ENCODE measurements around the gene NAIF1. TPM values are rescaled to one million over a fixed set of nuclear protein-coding genes. Genes with fewer than 3 reads are reported as not detected.

NAIF1 gene
- total RNA-seq, 1 experiment from 2014 or later, result 8.5 TPM

DNA sequence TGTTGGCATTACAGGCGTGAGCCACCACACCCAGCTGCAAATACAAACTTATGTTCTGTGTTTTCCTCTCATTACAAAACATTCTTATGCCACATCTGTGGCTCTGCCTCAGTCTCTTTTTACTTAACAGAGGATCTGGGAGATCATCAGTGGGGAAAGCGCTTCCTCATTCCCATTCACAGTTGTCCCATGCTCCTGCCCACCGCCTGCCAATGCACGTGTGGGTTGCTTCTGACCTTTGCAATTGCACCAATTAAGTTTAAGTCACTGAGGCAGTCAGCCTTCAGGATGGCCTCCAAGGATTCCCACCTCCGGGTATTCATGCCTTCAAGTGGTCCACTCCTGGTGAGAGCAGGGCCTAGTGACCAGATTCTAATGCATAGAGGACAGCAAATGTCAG is 51.4 kb downstream of the NAIF1 start:
- CTCF ChIA-PET, result no interaction called here
- DNase-seq, result no peak
- no peaks in the 10 kb centered on the region for H3K9me3 ChIP-seq
- no peak overlapping the region for H3K4me3 Mint-ChIP-seq (ENCODE audit: unreplicated experiment)
- H3K4me1 Mint-ChIP-seq (ENCODE audit: low read depth, unreplicated experiment), result no peaks in the 10 kb centered on the region
- no peak overlapping the region for H3K27ac Mint-ChIP-seq (ENCODE audit: unreplicated experiment)
- no peaks in the 10 kb centered on the region for H3K36me3 ChIP-seq (ENCODE audit: control insufficient read depth, insufficient read depth, low read length)
- H3K9me3 Mint-ChIP-seq (ENCODE audit: unreplicated experiment), result no peaks in the 10 kb centered on the region
- no peaks in the 10 kb centered on the region for H3K4me1 ChIP-seq
- H3K27me3 ChIP-seq (replicated peaks; ENCODE audit: control insufficient read depth, insufficient read depth, low read length), result no peaks in the 10 kb centered on the region
- H3K36me3 Mint-ChIP-seq (ENCODE audit: insufficient read depth, unreplicated experiment), result no peaks in the 10 kb centered on the region
- H3K4me3 ChIP-seq (ENCODE audit: low read depth, low read length), result no peak overlapping the region
- intact Hi-C loops (cut with micrococcal nuclease; ENCODE audit: unreplicated experiment), result no loop called here
- no TSS peak for BruUV-seq (replicated peaks)
- POLR2A ChIA-PET, result no interaction called here
- TF ChIP-seq, protein P1, sequence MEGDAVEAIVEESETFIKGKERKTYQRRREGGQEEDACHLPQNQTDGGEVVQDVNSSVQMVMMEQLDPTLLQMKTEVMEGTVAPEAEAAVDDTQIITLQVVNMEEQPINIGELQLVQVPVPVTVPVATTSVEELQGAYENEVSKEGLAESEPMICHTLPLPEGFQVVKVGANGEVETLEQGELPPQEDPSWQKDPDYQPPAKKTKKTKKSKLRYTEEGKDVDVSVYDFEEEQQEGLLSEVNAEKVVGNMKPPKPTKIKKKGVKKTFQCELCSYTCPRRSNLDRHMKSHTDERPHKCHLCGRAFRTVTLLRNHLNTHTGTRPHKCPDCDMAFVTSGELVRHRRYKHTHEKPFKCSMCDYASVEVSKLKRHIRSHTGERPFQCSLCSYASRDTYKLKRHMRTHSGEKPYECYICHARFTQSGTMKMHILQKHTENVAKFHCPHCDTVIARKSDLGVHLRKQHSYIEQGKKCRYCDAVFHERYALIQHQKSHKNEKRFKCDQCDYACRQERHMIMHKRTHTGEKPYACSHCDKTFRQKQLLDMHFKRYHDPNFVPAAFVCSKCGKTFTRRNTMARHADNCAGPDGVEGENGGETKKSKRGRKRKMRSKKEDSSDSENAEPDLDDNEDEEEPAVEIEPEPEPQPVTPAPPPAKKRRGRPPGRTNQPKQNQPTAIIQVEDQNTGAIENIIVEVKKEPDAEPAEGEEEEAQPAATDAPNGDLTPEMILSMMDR (IDR thresholded peaks at IDR 0.05; ENCODE audit: insufficient read depth in 1 of 2, low read depth in 1 of 2, low read length in 1 of 2, severe bottlenecking in 1 of 2, unreplicated experiment in 1 of 2), result no peak
- H3K27me3 Mint-ChIP-seq (ENCODE audit: insufficient read depth, unreplicated experiment), result no peaks in the 10 kb centered on the region

Other genes with a start within 250 kb of the NAIF1 start
- 0.18 and 0.53 TPM in 2 replicates for gene ENG, start 212.7 kb downstream of the NAIF1 start, total RNA-seq (2022)
- 39.2 and 41.5 TPM in 2 replicates for gene AK1, start 189.6 kb downstream of the NAIF1 start, total RNA-seq (2022)
- gene ST6GALNAC6, start 167.7 kb downstream of the NAIF1 start, total RNA-seq (2022), result 20.7 and 25.1 TPM in 2 replicates
- 12.1 and 13.2 TPM in 2 replicates for gene ST6GALNAC4, start 150.3 kb downstream of the NAIF1 start, total RNA-seq (2022)
- 2.3 and 3.8 TPM in 2 replicates for gene PIP5KL1, start 136.5 kb downstream of the NAIF1 start, total RNA-seq (2022)
- gene DPM2, start 129.5 kb downstream of the NAIF1 start, total RNA-seq (2022), result 38.7 and 39.4 TPM in 2 replicates
- 44.1 and 47.1 TPM in 2 replicates for gene EEIG1, start 86.3 kb downstream of the NAIF1 start, total RNA-seq (2022)
- 16.5 and 18.5 TPM in 2 replicates for gene SLC25A25, start 912 bp upstream of the NAIF1 start, total RNA-seq (2022)
- gene PTGES2, start 60.4 kb upstream of the NAIF1 start, total RNA-seq (2022), result 114 and 123 TPM in 2 replicates
- gene LCN2, start 82.1 kb upstream of the NAIF1 start, total RNA-seq (2022), result not detected in 2 replicates
- gene BBLN, start 92.9 kb upstream of the NAIF1 start, total RNA-seq (2022), result 34.2 and 36.5 TPM in 2 replicates
- 154 and 187 TPM in 2 replicates for gene CIZ1, start 124.3 kb upstream of the NAIF1 start, total RNA-seq (2022)
- gene DNM1, start 136.1 kb upstream of the NAIF1 start, total RNA-seq (2022), result 3.9 and 5.2 TPM in 2 replicates
- 97.7 and 102 TPM in 2 replicates for gene GOLGA2, start 208.7 kb upstream of the NAIF1 start, total RNA-seq (2022)
- gene SWI5, start 209.0 kb upstream of the NAIF1 start, total RNA-seq (2022), result 18.0 and 19.8 TPM in 2 replicates

Data from Caco-2 (cell line).